ENCODE results near the gene LUZP2. TPM values are rescaled to one million over a fixed set of nuclear protein-coding genes. Genes with fewer than 3 reads are reported as not detected.
"Not testable (repeated sequence)": the region's sequence is repeated elsewhere in the genome, so short reads cannot be mapped to it uniquely, and the experiment has no call there.

Gene LUZP2
- total RNA-seq, 2 donors from 2014 or later: 0.28 to 4.1 TPM

GRCh38 chr11:24949406-24949805 is 452.6 kb downstream of the LUZP2 start:
- H3K27ac ChIP-seq: no peak overlapping the region
- H3K36me3 ChIP-seq: no peaks in the 10 kb centered on the region
- WGBS: 70% methylated on average over 5 of the region's 5 CpGs
- intact Hi-C loops (cut with DNase I): no loop called here
- no peaks in the 10 kb centered on the region for H3K27me3 ChIP-seq (replicated peaks; ENCODE audit: insufficient read depth)
- no peak for DNase-seq (ENCODE audit: low spot score)
- no peak overlapping the region for H3K4me3 ChIP-seq
- H3K4me1 ChIP-seq (replicated peaks): no peaks in the 10 kb centered on the region
- no peaks in the 10 kb centered on the region for H3K9me3 ChIP-seq
- TF ChIP-seq POLR2A (IDR thresholded peaks at IDR 0.05): no peak
- peak; percentile 25 for TF ChIP-seq POLR2AphosphoS5 (IDR thresholded peaks at IDR 0.05)

- intact Hi-C loops (cut with DNase I): no loop called here
- Histone ChIP-seq H3K4me1 (replicated peaks) (no peaks in the 10 kb centered on the region), H3K9me3 (no peaks in the 10 kb centered on the region), H3K4me3 (no peak overlapping the region), H3K36me3 (no peaks in the 10 kb centered on the region), H3K27me3 (replicated peaks; ENCODE audit: insufficient read depth) (no peaks in the 10 kb centered on the region), H3K27ac (no peak overlapping the region)
- TF ChIP-seq POLR2AphosphoS5 (IDR thresholded peaks at IDR 0.05): no peak
- TF ChIP-seq POLR2A (IDR thresholded peaks at IDR 0.05): no peak
- no peak for TF ChIP-seq CTCF (IDR thresholded peaks at IDR 0.05)
- 95% methylated on average over 2 of the region's 2 CpGs for WGBS
- DNase-seq (ENCODE audit: low spot score): no peak
These were observed 467.0 kb downstream of the LUZP2 start for GRCh38 chr11:24963852-24964251.

GRCh38 chr11:24965748-24966147 is 468.9 kb downstream of the LUZP2 start:
- Histone ChIP-seq H3K4me1 (replicated peaks) (no peaks in the 10 kb centered on the region), H3K27me3 (replicated peaks; ENCODE audit: insufficient read depth) (no peaks in the 10 kb centered on the region)

GRCh38 chr11:24993903-24994302 is 497.1 kb downstream of the LUZP2 start:
- H3K36me3 ChIP-seq; H3K4me1 ChIP-seq (replicated peaks); H3K27me3 ChIP-seq (replicated peaks; ENCODE audit: insufficient read depth); DNase-seq (ENCODE audit: low spot score); H3K9me3 ChIP-seq; intact Hi-C loops (cut with DNase I); H3K4me3 ChIP-seq; H3K27ac ChIP-seq: not testable (repeated sequence)
- 80% methylated on average over 7 of the region's 7 CpGs for WGBS

More at GRCh38 chr11:24965748-24966147, 468.9 kb downstream of the LUZP2 start:
- Histone ChIP-seq H3K9me3 (no peaks in the 10 kb centered on the region), H3K27ac (no peak overlapping the region), H3K36me3 (no peaks in the 10 kb centered on the region), H3K4me3 (no peak overlapping the region)
- DNase-seq (ENCODE audit: low spot score): no peak
- TF ChIP-seq POLR2AphosphoS5 (IDR thresholded peaks at IDR 0.05): no peak
- TF ChIP-seq CTCF (IDR thresholded peaks at IDR 0.05): no peak
- no peak for TF ChIP-seq POLR2A (IDR thresholded peaks at IDR 0.05)
- intact Hi-C loops (cut with DNase I): no loop called here

- intact Hi-C loops (cut with DNase I): not testable (repeated sequence)
- WGBS: 74% methylated on average over 5 of the region's 5 CpGs
These were observed 503.1 kb downstream of the LUZP2 start for GRCh38 chr11:24999929-25000328.

GRCh38 chr11:25037431-25037830 is 540.6 kb downstream of the LUZP2 start:
- Histone ChIP-seq H3K27me3 (replicated peaks; ENCODE audit: insufficient read depth) (no peaks in the 10 kb centered on the region), H3K9me3 (no peaks in the 10 kb centered on the region), H3K27ac (no peak overlapping the region), H3K36me3 (no peaks in the 10 kb centered on the region), H3K4me1 (replicated peaks) (no peaks in the 10 kb centered on the region), H3K4me3 (no peak overlapping the region)
- intact Hi-C loops (cut with DNase I): no loop called here
- 57% methylated on average over 1 of the region's 1 CpG for WGBS
- DNase-seq (ENCODE audit: low spot score): no peak
- TF ChIP-seq CTCF (IDR thresholded peaks at IDR 0.05) (no peak), POLR2A (IDR thresholded peaks at IDR 0.05) (no peak), POLR2AphosphoS5 (IDR thresholded peaks at IDR 0.05) (no peak)

More at GRCh38 chr11:24999929-25000328, 503.1 kb downstream of the LUZP2 start:
- not testable (repeated sequence) for H3K27ac ChIP-seq; H3K36me3 ChIP-seq; H3K4me3 ChIP-seq; H3K27me3 ChIP-seq (replicated peaks; ENCODE audit: insufficient read depth); H3K4me1 ChIP-seq (replicated peaks); H3K9me3 ChIP-seq; DNase-seq (ENCODE audit: low spot score)
